NCI-H2227 (cell line): ENCODE results near the gene RFX3.
"Not testable (repeated sequence)": the region's sequence is repeated elsewhere in the genome, so short reads cannot be mapped to it uniquely, and the experiment has no call there.

Experiments
- DNase-seq: peaks from one replicate; lab custom pipeline; 2025; ENCODE audit not compliant: unreplicated experiment; lab: John Stamatoyannopoulos, UW

The RFX3 gene

GRCh38 chr9:3361116-3361515 lies 164.7 kb downstream of the RFX3 start:
- DNase-seq, result no peak

GRCh38 chr9:3360245-3360644 lies 165.6 kb downstream of the RFX3 start:
- no peak for DNase-seq

- DNase-seq, result no peak
These were observed 166.0 kb downstream of the RFX3 start for GRCh38 chr9:3359778-3360177.

GRCh38 chr9:3359048-3359692 lies 166.6 kb downstream of the RFX3 start:
- no peak for DNase-seq

- DNase-seq, result no peak
These were observed 177.6 kb downstream of the RFX3 start for GRCh38 chr9:3348169-3348568.

- DNase-seq, result no peak
These were observed 179.3 kb downstream of the RFX3 start for GRCh38 chr9:3346549-3346948.

- DNase-seq, result no peak
These were observed 182.1 kb downstream of the RFX3 start for GRCh38 chr9:3343671-3344070.

- no peak for DNase-seq
These were observed 183.5 kb downstream of the RFX3 start for GRCh38 chr9:3342159-3342777.

GRCh38 chr9:3337515-3338225 lies 188.1 kb downstream of the RFX3 start:
- DNase-seq, result no peak

GRCh38 chr9:3336951-3337350 lies 188.8 kb downstream of the RFX3 start:
- DNase-seq, result no peak

GRCh38 chr9:3332802-3333201 lies 193.0 kb downstream of the RFX3 start:
- no peak for DNase-seq

- DNase-seq, result no peak
These were observed 194.0 kb downstream of the RFX3 start for GRCh38 chr9:3331801-3332200.

- DNase-seq, result no peak
These were observed 194.9 kb downstream of the RFX3 start for GRCh38 chr9:3330792-3331420.

- DNase-seq, result no peak
These were observed 196.4 kb downstream of the RFX3 start for GRCh38 chr9:3329361-3329760.

- no peak for DNase-seq
These were observed 202.1 kb downstream of the RFX3 start for GRCh38 chr9:3323714-3324113.

- no peak for DNase-seq
These were observed 204.6 kb downstream of the RFX3 start for GRCh38 chr9:3321186-3321585.

- DNase-seq, result not testable (repeated sequence)
These were observed 213.2 kb downstream of the RFX3 start for GRCh38 chr9:3312595-3312994.

GRCh38 chr9:3308609-3309008 lies 217.2 kb downstream of the RFX3 start:
- DNase-seq, result no peak

- DNase-seq, result not testable (repeated sequence)
These were observed 221.4 kb downstream of the RFX3 start for GRCh38 chr9:3304388-3304787.

- DNase-seq, result no peak
These were observed 225.9 kb downstream of the RFX3 start for GRCh38 chr9:3299872-3300271.

- DNase-seq, result no peak
These were observed 229.3 kb downstream of the RFX3 start for GRCh38 chr9:3296536-3296935.

- no peak for DNase-seq
These were observed 233.5 kb downstream of the RFX3 start for GRCh38 chr9:3292311-3292710.
